Measurements from ENCODE around the gene EPB41L1.

The EPB41L1 gene

DNA sequence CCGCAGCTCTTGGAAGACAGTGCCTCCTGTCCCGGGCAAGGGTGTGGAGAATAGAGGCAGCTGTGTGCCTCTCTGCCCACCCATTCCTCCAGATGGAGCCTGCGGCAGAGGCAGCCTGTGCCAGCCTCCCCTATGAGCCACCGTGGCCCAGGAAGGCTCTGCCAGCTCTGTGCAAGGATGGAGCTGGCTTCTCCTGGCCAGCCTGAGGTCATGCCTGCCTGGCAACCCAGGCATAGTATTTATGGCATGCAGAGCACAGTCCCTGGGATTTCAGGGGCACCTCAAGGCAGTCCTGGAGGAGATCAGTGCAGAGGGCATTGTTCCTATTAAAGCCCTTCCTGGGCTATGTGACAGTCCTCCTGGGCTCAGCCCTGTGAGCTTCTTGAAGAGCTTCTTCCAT is 1.5 kb downstream of the EPB41L1 start:
- DNase-seq, result no peak

DNA sequence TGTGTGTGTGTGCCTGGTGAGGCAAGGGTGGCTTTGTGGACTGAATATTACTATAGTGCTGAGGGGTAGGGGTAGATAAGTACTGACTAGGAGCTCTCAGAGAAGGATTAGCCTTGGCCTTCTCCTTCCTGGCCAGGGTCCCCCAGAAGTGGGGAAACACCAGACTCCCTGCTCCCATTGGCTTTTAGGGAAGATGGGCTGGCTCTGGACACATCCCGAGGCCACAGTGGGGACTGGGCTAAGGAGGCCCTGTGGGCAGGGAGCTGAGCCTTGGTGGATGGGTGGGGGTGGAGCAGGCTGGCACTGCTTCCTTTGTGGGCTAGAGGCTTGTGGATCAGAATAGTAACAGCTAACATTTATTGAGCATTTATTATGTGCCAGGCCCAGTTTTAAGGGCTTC is 3.1 kb downstream of the EPB41L1 start:
- DNase-seq, result no peak

DNA sequence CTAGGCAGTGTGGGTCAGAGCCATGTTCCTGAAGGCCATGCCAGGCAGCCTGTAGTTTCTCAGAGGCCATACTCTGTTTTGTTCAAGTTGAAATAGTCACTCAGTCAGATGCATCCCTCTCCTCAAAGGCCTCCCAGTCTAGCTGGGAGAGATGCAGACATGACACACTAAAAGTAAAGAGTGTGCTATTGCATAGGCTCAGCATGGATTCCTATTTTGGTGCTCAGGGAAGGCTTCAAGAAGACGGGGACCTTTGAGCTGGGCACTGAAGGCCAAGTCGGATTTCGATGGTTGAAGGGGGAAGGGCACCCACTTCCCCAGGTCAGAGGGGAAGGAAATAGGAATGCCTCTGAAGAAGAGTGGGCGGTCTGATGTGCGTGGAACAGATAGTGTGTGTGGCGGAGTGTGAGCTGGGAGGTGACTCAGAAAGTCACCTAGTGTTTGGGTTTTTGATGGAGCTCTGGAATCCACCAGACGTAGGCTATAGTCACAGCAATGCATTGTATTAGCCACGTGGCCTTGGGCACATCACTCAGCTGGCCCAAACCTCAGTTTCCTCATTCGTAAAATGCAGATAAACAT is 3.7 kb downstream of the EPB41L1 start:
- DNase-seq, result no peak

DNA sequence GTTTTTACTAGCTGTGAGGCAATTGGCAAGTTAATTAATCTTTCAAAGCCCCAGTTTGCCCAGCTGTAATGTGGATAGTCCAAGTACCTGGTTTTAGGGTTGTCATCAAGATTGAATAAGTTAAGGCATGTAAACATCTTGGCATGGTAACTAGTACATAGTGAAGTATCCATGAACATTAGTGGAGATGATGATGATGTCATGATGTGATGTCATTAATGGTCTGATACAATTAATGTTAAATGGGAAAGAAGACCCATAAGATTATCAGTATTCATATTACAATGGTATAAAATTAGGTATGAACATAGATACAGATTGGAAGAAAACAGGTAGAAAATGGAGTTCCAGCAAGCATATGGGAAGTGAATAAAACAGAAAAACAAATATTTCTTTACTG is 5.3 kb downstream of the EPB41L1 start:
- DNase-seq, result no peak

DNA sequence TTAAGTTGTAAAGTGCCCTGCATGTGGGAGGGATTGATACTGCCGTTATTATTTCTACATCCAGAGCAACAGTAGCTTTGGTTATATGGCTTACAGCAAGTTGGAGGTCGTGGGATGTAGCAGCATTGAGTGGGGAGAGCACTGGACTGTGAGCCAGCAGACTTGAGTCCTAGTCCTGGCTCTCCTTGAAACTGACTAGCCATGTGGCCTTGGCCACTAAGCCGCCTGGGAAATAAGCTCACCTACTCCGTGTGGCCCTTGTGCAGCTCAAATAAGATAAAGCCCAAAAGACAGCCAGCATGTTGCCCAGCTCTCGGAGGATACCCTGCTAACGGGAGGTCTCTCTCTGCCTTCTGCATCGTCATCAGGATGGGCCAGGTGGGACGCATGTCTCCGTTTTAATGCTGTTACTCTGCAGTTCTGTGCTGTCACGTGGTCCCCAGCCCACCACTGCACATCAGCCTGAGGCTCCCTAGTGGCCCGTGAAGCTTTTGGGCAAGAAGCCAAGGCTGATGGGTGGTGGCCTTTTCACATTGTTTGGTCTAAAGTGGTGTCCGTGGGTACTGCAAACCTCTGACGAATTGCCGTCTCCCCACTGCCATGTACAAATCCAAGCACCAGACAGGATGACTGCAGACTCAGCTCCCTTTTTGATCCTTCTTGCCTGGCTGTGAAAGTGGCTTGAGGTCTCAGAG is 7.9 kb downstream of the EPB41L1 start:
- DNase-seq, result no peak

DNA sequence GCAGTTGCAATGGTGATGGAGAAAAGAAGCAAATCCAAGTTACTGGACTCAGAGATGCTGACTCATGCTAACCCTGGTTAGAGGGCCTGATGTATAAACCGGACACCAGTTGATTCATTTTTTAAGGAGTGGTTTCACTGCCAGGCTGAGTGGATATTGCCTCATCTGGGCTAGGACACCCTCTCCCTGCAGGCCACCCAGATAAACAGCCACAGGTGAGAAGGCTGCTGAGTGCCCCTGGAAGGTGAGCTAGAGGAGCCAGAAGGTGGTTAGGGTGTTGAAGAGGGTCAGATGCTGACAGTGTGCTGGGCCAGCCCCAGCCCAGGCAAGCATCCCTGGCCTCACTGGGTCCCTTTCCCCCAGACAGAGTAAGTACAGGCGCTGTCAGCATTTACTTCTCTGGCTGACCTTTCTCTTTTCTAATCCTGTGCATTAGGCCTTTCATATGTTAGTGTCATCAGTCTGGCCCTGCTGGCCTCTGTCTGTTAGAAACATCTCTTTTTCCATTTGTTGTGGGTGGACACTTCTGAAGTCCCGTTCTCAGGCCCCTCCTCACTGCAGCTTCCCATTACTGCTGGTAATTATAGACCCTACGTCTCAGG is 13.5 kb downstream of the EPB41L1 start:
- no peak for DNase-seq

DNA sequence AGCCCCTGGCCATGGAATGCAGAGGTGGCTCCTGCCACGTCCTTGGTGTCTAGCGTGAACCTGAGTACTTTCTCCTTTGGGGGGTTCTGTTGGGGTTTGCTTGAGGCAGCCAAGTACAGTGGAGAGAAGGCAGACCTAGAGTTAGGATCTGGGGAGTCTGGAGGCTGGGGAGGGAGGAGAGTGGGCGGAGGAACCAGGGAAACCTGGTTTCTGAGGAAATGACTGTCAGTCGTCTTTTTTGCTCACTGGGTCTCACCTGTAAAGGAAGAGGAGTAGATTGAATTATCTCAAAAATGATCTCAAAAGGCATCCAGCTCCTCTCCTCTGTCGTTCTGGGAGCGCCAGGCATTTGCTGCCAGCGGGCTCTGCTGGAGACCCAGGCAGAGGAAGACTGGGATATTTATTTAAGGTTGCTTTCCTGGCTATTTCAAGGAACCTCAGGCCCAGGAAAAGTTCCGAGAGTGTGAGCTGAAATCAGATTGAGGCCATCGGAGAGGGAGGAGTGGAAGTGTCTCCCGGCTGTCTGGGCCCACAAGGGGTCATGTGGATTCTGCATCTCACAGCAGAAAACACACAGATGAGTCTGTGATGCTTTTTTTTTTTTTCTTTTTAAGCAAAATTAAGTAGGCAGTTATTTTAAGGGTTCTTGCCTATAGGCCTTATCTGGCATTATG is 16.1 kb downstream of the EPB41L1 start:
- no peak for DNase-seq

DNA sequence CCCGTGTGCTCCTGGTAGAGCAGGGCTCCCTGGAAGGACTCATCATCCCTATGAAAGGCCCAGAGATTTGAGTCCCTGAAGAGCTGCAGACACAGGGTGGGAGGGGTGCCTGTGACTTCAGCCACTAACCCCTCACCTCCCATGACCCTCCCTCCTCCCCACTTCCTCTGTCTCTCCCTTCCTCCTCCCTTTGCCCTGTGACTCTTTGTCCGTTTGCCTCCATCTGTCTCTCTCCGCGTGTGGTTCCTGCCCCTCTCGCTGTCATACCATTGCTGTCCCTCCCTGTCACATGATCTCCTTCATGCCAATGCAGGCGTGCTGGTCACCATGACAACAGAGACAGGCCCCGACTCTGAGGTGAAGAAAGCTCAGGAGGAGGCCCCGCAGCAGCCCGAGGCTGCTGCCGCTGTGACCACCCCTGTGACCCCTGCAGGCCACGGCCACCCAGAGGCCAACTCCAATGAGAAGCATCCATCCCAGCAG is 19.0 kb downstream of the EPB41L1 start:
- no peak for DNase-seq

DNA sequence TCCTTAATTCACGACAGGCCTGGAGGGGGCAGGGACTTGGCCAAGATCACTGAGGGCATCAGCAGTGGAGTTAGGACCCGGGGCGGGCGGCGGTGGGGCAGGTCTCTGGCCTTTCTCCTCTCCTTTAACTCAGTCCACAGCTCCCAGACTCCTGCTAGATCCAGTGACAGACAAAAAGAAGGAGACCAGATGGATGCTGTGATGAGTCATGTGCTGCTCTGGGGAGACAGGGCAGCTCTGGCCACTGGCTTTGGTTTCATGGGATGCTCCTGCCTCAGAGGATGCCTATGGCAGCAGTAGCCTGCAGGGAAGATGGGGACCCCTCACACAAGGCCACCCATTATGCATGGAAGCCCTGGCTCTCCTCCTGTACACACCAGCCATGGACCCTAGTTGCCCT is 20.5 kb downstream of the EPB41L1 start:
- DNase-seq, result peak; percentile 6

DNA sequence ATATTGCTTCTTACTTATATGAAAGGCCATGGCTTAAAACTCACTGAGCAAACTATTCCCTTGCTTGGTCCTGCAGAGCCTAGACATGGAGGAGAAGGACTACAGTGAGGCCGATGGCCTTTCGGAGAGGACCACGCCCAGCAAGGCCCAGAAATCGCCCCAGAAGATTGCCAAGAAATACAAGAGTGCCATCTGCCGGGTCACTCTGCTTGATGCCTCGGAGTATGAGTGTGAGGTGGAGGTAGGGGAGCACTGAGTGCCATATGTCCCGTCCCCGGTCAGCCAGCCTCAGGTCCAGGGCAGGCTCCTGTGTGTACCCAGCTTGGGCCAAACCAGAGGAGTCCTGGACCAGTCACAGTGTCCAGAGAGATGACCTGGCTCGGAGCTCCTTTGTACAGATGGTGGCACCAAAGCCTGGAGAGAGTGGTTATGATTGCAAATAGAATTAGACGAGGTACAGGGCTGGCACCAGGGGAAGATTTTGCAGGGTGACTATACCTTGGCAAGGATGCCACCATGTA is 21.0 kb downstream of the EPB41L1 start:
- peak; percentile 5 for DNase-seq

DNA sequence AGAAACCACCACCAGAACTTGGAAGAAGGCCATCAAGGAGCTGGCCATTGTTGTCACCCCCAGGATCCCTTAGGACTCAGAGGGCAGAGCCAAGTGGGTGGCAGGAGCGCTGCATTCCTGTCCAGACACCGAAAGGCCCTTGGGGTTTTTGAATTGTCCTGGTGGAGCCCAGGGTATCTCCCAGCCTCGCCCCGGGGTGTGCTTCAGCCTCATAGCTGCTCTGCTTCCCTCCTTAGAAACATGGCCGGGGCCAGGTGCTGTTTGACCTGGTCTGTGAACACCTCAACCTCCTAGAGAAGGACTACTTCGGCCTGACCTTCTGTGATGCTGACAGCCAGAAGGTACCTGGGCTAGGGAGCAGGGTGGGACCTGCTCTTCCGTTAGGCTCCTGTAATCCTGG is 23.2 kb downstream of the EPB41L1 start:
- DNase-seq, result no peak

DNA sequence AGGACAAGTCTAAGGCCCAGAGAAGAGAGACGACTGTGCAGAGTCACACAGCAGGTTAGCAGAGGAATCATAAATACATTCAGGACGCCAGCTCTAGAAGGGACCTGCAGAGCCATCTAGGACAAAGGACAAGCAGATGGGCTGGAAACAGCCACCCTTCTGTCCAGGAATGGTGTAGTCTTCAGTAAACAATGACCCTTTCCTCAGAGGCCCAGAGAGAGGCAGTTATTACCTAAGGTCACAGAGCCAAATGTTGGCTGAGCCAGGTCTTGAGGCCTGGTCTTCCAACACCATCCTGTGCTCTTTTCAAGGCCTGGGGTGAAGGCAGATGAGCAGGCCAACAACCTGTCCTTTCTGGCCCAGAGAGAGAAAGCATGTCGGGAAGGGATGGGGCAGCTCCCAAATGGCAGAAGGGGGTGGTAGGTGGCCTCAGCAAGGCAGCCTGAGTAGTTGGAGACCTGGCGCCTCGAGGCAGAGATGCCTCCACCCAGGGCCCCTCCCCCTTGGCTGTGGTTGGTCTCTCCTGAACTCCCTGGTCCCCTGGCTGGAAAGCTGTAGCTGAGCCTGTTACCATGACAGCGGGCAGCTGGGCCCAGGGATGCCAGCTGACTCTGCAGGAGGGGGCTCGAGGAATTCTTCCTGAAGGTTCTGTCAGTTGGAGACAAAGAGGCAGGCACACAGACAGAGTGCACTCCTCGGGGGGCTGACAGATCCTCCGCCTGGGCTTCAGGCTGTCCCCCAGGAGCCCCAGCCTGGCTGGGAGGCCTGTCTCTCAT is 24.8 kb downstream of the EPB41L1 start:
- no peak for DNase-seq

DNA sequence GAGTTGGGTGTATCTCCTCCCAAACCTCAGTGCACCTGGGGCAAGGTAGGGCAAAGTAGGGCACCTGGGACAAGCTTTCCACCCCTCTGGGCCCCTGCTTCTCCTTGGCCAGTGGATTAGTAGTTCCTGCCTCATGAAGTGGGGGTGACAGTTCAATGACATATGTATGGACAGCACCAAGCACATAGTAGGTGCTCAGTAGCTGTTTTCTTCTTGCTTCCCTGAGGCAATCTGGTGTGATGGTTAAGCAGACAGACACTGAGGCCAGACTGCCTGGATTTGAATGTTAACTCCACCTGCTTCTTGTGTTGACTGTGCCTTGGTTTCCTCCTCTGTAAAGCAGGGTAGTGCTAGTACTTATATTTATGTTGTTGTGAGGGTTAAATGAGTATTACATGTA is 25.8 kb downstream of the EPB41L1 start:
- DNase-seq, result no peak

DNA sequence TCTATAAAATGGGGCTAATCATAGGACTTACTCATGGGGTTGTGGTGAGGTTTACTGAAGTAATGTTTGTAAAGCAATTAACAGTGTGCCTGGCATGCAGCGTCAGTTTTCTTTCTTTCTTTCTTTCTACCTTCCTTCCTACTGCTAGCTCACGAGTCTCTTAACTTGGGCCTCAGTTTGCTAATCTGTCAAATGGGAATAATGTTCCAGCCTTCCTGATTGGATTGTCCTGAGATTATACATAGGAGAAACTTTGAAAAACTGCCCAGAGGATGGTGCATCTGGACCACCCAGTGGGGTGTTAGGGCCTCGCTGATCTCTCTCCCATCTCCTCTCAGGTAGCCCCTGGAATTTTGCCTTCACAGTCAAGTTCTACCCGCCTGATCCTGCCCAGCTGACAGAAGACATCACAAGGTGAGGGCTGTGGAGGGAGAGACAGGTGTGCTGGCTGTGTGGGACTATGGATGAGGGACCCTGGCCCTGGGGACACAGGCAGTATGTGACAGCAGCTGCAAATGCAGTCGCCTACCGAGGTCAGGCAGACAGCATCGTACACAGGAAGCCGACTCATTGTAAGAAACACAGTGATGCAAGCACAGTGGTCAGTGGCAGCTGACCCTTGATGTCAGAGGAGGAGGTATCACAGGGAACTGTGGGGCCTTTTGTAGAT is 27.5 kb downstream of the EPB41L1 start:
- DNase-seq, result no peak

DNA sequence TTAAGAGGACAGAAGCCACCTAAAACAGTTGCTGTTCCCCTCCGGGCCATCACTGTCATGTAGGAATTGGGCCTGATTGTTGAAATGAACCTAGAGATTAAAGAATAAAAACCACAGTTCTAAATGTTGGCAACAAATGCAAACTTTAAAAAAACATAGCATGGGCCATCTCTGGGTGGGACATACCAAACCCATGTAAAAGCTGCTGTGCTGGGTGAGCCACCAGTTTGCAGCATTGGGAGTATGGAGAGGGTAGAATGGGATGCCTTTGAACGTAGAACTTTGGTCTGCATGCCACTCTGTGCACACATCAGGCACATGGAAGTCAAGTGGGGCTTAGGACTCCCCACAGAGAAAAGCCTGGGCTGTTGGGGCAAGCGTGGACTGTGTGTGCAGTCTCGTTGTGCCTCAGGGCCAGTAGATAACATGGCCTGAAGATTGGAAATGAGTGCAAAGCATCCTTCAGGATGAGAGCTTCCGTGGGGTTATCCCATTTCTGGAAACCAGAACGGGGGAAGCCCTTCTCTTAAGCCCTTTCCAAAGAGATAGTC is 28.1 kb downstream of the EPB41L1 start:
- DNase-seq, result no peak

DNA sequence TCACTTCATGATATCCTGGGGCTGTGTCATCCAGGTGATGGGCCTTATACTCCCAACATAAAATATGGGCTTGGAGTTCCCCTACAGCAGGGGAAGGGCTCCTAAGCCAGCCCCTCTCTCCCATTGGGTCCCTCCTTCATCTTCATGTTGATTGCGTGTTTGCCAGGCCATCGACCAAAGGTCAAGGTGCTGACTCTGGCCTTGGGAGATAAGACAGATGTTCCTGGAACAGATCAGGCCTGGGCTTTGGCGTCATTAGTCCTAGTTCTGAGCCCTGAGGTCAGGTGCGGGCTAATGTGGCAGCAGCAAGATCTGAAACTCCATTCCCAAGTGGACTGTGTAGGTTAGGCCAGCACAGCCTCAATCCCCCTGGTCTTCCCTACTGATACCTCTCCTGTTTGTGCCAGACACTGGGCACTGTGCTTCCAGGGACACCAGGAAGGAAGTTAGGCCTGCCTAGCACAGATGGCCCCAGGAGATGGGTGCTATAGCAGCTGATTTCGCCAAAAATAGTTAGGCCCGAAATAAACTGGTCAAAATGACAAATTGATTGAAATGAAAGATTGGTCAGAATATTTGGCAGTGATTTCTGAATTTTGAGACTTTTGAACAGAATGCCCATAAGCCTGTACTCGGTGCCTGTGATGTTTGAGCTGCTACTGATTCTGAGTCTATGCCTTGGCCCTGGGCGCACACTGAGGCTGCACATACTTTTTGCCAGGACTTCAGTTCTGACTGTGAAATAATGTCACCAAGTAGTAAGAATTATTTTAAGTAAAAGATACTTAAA is 28.8 kb downstream of the EPB41L1 start:
- no peak for DNase-seq

DNA sequence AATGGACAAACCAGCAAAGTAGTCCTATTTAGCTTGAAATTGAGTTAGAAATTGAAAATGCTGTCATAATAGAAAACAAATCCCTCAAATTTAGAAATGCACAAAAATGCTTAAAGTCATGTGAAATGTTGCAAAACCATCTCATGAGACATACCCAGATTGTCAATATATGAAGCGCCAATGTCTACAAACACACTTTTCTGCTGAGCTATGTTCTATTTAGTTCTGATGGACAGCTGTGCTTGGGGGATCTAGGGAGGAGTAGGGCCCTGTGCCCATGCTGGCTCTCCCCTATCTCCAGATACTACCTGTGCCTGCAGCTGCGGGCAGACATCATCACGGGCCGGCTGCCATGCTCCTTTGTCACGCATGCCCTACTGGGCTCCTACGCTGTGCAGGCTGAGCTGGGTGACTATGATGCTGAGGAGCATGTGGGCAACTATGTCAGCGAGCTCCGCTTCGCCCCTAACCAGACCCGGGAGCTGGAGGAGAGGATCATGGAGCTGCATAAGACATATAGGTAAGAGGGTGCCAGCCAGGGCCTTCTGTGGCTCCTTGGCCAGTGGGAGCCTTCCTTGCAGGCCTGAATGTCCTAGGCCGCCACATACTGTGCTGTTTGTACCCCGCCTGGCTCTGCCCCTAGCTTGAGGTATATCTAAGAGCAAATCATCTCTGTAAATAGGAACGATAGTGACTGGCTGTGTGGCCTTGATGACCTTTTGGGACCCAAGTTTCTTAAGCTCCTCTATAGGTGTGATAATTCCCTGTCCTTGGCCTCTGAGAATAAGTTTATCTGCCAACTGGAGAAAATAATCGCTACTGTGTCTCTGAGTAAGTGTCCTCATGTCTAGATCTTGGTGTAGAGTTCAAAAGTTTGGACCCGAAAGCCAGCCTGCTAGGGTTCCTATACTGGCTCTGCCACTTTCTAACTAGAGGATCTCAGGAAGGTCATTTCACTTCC is 30.6 kb downstream of the EPB41L1 start:
- no peak for DNase-seq

DNA sequence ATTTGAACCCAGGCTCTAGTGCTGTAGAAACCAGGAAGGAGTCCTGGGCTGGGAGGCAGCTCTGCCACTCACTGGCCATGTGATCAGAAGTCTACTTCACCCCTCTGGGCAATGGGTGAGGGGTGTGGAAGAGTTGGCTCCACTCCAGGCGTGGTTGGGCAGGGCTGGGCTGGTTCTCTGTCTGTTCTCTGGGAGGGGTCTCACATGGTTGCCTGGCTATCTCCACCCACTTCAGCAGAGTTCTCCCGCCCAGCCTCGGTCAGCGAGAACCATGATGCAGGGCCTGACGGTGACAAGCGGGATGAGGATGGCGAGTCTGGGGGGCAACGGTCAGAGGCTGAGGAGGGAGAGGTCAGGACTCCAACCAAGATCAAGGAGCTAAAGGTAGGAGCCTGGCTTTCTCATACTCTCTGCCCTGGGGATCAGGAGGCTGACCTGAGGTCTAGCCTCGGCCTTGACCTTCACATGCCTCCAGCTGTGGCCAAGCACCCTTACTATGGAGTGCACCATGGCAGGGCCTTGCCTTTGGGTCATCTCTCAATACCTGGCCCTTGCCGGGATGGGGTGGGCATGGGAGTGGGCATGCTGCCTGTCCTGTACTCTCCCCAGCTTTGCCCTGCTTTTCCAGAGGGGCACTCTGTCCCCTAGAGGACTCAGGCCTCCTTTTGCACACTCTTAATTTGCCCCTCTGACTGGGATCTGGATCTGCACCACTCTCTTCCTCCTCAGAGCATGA is 39.6 kb downstream of the EPB41L1 start:
- DNase-seq, result no peak

DNA sequence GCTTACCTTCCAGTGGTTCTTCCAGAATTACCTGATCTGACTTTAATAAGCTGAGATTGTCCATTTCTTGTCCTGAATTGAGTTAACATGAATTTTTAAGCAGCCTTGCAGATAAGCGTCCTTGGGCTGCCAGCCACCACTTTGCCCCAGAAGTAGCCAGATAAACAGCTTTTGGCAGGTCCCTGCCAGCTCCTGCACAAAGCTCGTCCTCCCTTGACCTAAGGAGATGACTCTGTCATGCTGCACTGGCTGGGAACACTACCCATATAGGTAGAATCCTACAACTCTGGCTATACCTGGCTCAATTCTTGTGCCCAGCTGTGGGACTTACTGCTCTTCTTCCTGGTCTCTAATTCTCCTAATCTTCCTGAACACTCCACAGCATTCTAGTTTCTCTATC is 42.1 kb downstream of the EPB41L1 start:
- DNase-seq, result no peak
